ENCODE measurements around the gene BCO2.

DNA sequence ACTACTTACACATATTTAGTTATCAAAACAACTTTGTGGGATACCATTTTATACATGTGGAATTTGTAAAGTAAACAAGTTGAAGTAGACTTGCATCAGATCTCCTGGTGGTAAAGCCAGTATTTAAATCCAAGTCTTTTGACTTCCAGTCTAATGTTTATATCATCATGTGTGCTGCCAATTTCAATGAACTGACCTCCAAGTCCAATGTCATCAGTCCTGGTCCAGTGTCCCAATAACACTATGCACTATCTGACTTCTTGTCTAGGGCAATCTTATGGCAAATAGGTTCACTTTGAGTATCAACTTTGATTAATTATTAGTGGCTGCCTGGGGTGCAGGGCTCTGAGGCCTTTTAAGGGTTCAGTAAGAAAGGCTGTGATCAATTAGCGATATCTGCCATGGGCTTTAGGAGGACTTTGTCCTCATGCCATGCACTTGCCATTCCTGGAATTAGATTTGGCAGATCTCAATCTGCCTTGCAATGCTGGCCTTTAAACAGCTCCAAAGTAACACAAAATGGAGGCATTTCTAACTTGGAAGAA lies 41.3 kb downstream of the BCO2 start:
- TF ChIP-seq, protein P1, sequence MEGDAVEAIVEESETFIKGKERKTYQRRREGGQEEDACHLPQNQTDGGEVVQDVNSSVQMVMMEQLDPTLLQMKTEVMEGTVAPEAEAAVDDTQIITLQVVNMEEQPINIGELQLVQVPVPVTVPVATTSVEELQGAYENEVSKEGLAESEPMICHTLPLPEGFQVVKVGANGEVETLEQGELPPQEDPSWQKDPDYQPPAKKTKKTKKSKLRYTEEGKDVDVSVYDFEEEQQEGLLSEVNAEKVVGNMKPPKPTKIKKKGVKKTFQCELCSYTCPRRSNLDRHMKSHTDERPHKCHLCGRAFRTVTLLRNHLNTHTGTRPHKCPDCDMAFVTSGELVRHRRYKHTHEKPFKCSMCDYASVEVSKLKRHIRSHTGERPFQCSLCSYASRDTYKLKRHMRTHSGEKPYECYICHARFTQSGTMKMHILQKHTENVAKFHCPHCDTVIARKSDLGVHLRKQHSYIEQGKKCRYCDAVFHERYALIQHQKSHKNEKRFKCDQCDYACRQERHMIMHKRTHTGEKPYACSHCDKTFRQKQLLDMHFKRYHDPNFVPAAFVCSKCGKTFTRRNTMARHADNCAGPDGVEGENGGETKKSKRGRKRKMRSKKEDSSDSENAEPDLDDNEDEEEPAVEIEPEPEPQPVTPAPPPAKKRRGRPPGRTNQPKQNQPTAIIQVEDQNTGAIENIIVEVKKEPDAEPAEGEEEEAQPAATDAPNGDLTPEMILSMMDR (IDR thresholded peaks at IDR 0.05; ENCODE audit: low read depth, low read length, missing input control): no peak
- TF ChIP-seq REST (IDR thresholded peaks at IDR 0.05) (peak; percentile 65), GABPA (IDR thresholded peaks at IDR 0.05 in 1 of 2, conservative IDR thresholded peaks at IDR 0.05 in 1 of 2) (peak in 1 of 2 donors; percentile 61), RXRA (IDR thresholded peaks at IDR 0.05) (peak; percentile 99), TAF1 (conservative IDR thresholded peaks at IDR 0.05) (no peak), ATF3 (IDR thresholded peaks at IDR 0.05) (peak; percentile 80), NR2F2 (IDR thresholded peaks at IDR 0.05) (peak; percentile 71), JUND (IDR thresholded peaks at IDR 0.05) (peak; percentile 92 to 94)
